Left hindlimb (tissue), 1 donor: ENCODE results near the gene ING5.
"Not testable (repeated sequence)": the region's sequence is repeated elsewhere in the genome, so short reads cannot be mapped to it uniquely, and the experiment has no call there.

ENCODE experiments used
- DNase-seq: peaks from one replicate; pipeline ENCODE4 v3.0.0-alpha.2; 2018

ING5 gene

GRCh38 chr2:241708879-241709278 lies 7.0 kb downstream of the ING5 start:
- DNase-seq: no peak

GRCh38 chr2:241719093-241719492 lies 17.3 kb downstream of the ING5 start:
- DNase-seq: no peak

GRCh38 chr2:241720099-241720498 lies 18.3 kb downstream of the ING5 start:
- no peak for DNase-seq

GRCh38 chr2:241720560-241720959 lies 18.7 kb downstream of the ING5 start:
- no peak for DNase-seq

- no peak for DNase-seq
Measured at GRCh38 chr2:241721852-241722251, 20.0 kb downstream of the ING5 start.

- DNase-seq: no peak
Measured at GRCh38 chr2:241722896-241723454, 21.1 kb downstream of the ING5 start.

GRCh38 chr2:241724259-241724974 lies 22.6 kb downstream of the ING5 start:
- no peak for DNase-seq

- no peak for DNase-seq
Measured at GRCh38 chr2:241724975-241725870, 23.4 kb downstream of the ING5 start.

- no peak for DNase-seq
Measured at GRCh38 chr2:241726459-241726858, 24.6 kb downstream of the ING5 start.

- DNase-seq: no peak
Measured at GRCh38 chr2:241728000-241728399, 26.2 kb downstream of the ING5 start.

GRCh38 chr2:241728627-241729026 lies 26.8 kb downstream of the ING5 start:
- no peak for DNase-seq

- DNase-seq: no peak
Measured at GRCh38 chr2:241729868-241730267, 28.0 kb downstream of the ING5 start.

GRCh38 chr2:241730671-241731293 lies 28.9 kb downstream of the ING5 start:
- DNase-seq: no peak

- not testable (repeated sequence) for DNase-seq
Measured at GRCh38 chr2:241732513-241733186, 30.8 kb downstream of the ING5 start.

GRCh38 chr2:241733391-241734207 lies 31.8 kb downstream of the ING5 start:
- no peak for DNase-seq

- no peak for DNase-seq
Measured at GRCh38 chr2:241734208-241734466, 32.3 kb downstream of the ING5 start.

- DNase-seq: peak; percentile 92
Measured at GRCh38 chr2:241734467-241735208, 32.8 kb downstream of the ING5 start, which contains the start of gene D2HGDH. Gene D2HGDH (plus strand): TSS chr2:241734630. CDS start chr2:241735225, 595 bp downstream.

GRCh38 chr2:241736111-241736510 lies 34.3 kb downstream of the ING5 start:
- no peak for DNase-seq

GRCh38 chr2:241738040-241738686 lies 36.3 kb downstream of the ING5 start:
- no peak for DNase-seq

- DNase-seq: no peak
Measured at GRCh38 chr2:241739177-241739576, 37.3 kb downstream of the ING5 start.

- no peak for DNase-seq
Measured at GRCh38 chr2:241739651-241740050, 37.8 kb downstream of the ING5 start.
